ENCODE results near the gene PPP1R14D.

Gene PPP1R14D

GRCh38 chr15:40852529-40852928 is 24.0 kb upstream of the PPP1R14D start:
- no peak for DNase-seq (ENCODE audit: low read depth in 2 of 2)

DNA sequence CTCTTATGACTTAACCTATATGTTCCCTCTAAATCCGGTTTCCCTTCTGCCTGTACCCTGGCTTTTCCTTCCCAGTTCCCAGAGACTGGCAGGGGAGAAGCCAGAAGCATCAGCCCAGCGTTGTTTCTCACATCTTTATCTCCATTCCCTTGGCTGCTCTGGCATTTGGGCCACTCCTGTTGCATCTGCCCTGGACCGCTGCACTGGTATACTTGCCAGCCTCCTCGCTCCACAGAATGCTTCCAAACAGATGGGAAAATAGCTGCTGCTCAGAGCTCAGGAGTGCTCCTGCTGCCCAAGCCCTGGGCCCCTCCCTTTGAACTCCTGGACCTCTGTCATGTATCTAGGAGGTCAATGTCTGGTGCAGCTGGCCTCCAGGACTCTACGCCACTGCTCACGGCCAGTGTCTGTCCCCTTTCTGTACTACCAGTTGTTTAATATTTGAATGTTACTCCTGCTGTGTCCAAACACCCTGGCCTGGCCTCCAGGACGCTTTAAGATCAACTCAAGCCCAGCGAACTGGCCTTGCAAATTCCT is 22.1 kb upstream of the PPP1R14D start:
- DNase-seq (ENCODE audit: low read depth in 2 of 2), result no peak

GRCh38 chr15:40847223-40847961 is 18.9 kb upstream of the PPP1R14D start:
- DNase-seq (ENCODE audit: low read depth in 2 of 2), result no peak

GRCh38 chr15:40846841-40847222 is 18.3 kb upstream of the PPP1R14D start:
- no peak for DNase-seq (ENCODE audit: low read depth in 2 of 2)

GRCh38 chr15:40845511-40846284 is 17.2 kb upstream of the PPP1R14D start:
- no peak for DNase-seq (ENCODE audit: low read depth in 2 of 2)

- DNase-seq (ENCODE audit: low read depth in 2 of 2), result no peak
These were observed 16.5 kb upstream of the PPP1R14D start for GRCh38 chr15:40845036-40845435.

- peak; percentile 14 to 21 for DNase-seq (ENCODE audit: low read depth in 2 of 2)
These were observed 16.2 kb upstream of the PPP1R14D start for GRCh38 chr15:40844696-40845030.

- DNase-seq (ENCODE audit: low read depth in 2 of 2), result peak; percentile 67 to 77
These were observed 15.6 kb upstream of the PPP1R14D start, which contains the start of gene SPINT1 for GRCh38 chr15:40843885-40844695. SPINT1 (plus strand) TSS chr15:40844048; CDS start chr15:40844555, 507 bp downstream.

- DNase-seq (ENCODE audit: low read depth in 2 of 2), result no peak
These were observed 14.9 kb upstream of the PPP1R14D start for GRCh38 chr15:40843261-40843884.

DNA sequence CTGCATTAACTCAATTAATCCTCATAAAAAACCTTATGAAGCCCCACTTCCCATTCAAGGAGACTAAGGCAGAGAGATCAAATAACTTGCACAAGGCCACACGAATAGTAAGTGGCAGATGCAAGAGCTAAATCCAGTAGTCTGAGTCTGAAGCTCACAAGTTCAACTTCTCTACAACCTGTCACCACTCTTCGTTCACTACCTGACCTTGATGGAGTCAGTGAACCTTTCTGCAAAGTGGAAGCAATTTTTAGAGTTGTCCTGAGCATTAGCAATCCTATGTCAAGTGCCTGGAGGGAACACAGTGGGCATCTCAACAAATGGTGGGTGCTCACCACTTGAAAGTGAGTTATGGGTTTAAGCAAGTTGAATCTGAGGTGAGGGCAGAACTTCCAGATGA is 13.2 kb upstream of the PPP1R14D start:
- DNase-seq (ENCODE audit: low read depth in 2 of 2), result no peak

- DNase-seq (ENCODE audit: low read depth in 2 of 2), result no peak
These were observed 10.2 kb upstream of the PPP1R14D start for GRCh38 chr15:40838756-40839155.

GRCh38 chr15:40836020-40836419 is 7.5 kb upstream of the PPP1R14D start:
- no peak for DNase-seq (ENCODE audit: low read depth in 2 of 2)

- no peak for DNase-seq (ENCODE audit: low read depth in 2 of 2)
These were observed 4.4 kb upstream of the PPP1R14D start for GRCh38 chr15:40832903-40833302.

DNA sequence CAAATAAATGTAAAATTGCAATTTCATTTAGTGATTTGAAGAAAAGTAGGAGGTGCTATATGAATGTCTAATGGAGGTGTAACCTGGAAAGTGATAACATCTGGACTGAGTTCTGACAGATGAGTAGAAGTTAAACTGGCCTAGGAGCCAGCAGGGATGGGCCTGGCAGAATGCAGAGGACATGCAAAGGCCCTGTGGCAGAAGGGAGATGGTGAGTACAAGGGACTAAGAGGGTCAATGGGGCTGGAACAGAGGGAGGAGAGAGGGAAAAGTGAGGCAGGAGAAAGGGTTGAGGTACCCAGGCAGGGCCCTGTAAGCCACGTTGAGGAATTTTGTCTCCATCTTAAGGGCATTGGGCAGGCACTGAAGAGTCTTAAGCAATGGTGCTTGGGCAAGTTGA is 3.4 kb upstream of the PPP1R14D start:
- DNase-seq (ENCODE audit: low read depth in 2 of 2), result no peak

- no peak for DNase-seq (ENCODE audit: low read depth in 2 of 2)
These were observed 2.4 kb upstream of the PPP1R14D start for GRCh38 chr15:40830884-40831283.

DNA sequence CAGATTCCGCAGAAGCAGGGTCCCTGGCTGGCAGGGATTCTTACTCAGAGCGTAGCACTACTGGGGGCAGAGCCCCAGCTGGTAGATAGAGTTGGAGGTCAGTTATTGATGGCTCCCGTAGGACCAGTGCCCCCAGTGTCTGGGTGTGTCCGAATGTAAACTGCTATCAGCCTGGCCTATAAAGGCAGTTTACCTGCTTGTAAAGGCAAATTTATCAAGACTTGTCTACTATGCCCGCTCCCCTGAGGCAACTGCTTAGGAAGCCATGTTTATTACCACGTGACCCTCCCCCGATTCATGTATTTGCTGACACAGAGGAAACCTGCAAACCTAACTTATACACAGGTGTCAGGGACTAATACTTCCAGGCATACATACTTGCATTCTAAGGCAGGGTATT is 607 bp upstream of the PPP1R14D start:
- DNase-seq (ENCODE audit: low read depth in 2 of 2), result no peak

- no peak for DNase-seq (ENCODE audit: low read depth in 2 of 2)
These were observed 2.0 kb downstream of the PPP1R14D start for GRCh38 chr15:40826423-40827075.

- DNase-seq (ENCODE audit: low read depth in 2 of 2), result no peak
These were observed 2.7 kb downstream of the PPP1R14D start for GRCh38 chr15:40825661-40826422.

DNA sequence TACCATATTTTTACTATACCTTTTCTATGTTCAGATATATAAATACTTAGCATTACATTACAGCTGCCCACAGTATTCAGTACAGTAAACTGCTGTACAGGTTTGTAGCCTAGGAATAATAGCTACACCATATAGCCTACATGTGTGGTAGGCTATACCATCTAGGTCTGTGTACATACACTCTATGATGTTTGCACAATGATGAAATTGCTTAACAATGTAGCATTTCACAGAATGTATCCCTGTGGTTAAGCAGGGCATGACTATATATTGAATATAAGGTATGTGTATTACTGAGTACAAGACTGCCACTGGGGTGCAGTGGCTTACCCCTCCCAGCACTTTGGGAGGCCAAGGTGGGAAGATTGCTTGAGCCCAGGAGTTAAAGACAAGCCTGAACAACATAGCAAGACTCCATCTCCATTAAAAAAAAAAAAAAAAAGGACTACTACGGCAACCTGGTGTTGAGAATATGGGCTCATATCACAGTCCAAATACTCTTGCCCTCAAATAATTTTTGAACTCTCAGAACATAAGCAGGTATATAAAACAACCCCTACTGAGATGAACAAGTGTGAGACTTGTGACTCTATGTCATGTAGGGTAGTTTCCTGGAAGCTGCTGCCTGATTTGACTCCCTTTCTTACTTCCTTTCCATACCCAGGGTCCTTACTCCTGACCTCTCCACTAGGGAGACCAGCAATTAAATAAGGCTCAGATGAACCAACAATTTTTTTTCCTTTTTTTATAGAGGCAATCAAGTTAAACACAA is 4.8 kb downstream of the PPP1R14D start:
- no peak for DNase-seq (ENCODE audit: low read depth in 2 of 2)

DNA sequence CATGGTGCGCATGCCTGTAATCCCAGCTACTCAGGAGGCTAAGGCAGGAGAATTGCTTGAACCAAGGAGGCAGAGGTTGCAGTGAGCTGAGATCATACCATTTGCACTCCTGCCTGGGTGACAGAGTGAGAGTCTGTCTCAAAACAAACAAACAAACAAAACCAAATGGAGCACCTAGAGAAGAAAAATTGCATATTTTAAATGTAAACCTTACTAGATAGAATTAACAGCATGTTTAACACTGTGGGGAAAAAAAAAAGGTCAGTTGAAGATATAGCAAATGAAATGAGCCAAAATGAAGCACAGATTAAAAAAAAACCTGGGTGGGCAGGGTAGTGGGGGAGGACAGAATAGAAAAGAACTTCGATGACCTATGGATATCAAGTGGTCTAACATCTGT is 7.3 kb downstream of the PPP1R14D start:
- no peak for DNase-seq (ENCODE audit: low read depth in 2 of 2)

Data from stimulated activated CD8-positive, alpha-beta memory T cell treated with anti-CD3 and anti-CD28 coated beads, Interleukin-2, amount 100 ng/mL, for 48 hours (primary cell).